ENCODE measurements around the gene CDKN1C. TPM values are rescaled to one million over a fixed set of nuclear protein-coding genes. Genes with fewer than 3 reads are reported as not detected.

CDKN1C gene
- polyA plus RNA-seq, 2 donors = 12.1 to 27.5 TPM

- no peak overlapping the region for H3K4me3 ChIP-seq (ENCODE audit: low read depth in 1 of 2, low read length in 2 of 2)
- H3K36me3 ChIP-seq (ENCODE audit: control insufficient read depth in 2 of 2, insufficient read depth in 2 of 2, low read length in 1 of 2) = no peaks in the 10 kb centered on the region
- no peaks in the 10 kb centered on the region for H3K27me3 ChIP-seq (ENCODE audit: control insufficient read depth in 1 of 2, insufficient read depth in 2 of 2, low read length in 2 of 2)
- peaks cover 0 to 5% of the 10 kb centered on the region in 2 donors for H3K4me1 ChIP-seq (ENCODE audit: control insufficient read depth in 2 of 2, insufficient read depth in 2 of 2, low read length in 1 of 2)
- no peak overlapping the region for H3K27ac ChIP-seq (ENCODE audit: low read depth in 2 of 2, low read length in 1 of 2)
- WGBS, 2 donors = 56 to 66% methylated on average over 19 of the region's 19 CpGs
- no peaks in the 10 kb centered on the region for H3K9me3 ChIP-seq (ENCODE audit: control insufficient read depth in 2 of 2, insufficient read depth in 1 of 2, low read depth in 1 of 2, low read length in 1 of 2)
These were observed 41.3 kb downstream of the CDKN1C start for GRCh38 chr11:2844116-2844842.

GRCh38 chr11:2843551-2843950 is 42.0 kb downstream of the CDKN1C start:
- 63 to 78% methylated on average over 14 of the region's 14 CpGs for WGBS, 2 donors
- Histone ChIP-seq H3K36me3 (ENCODE audit: control insufficient read depth in 2 of 2, insufficient read depth in 2 of 2, low read length in 1 of 2) (no peaks in the 10 kb centered on the region), H3K27ac (ENCODE audit: low read depth in 2 of 2, low read length in 1 of 2) (no peak overlapping the region), H3K4me1 (ENCODE audit: control insufficient read depth in 2 of 2, insufficient read depth in 2 of 2, low read length in 1 of 2) (peaks cover 0 to 5% of the 10 kb centered on the region in 2 donors), H3K27me3 (ENCODE audit: control insufficient read depth in 1 of 2, insufficient read depth in 2 of 2, low read length in 2 of 2) (no peaks in the 10 kb centered on the region), H3K9me3 (ENCODE audit: control insufficient read depth in 2 of 2, insufficient read depth in 1 of 2, low read depth in 1 of 2, low read length in 1 of 2) (no peaks in the 10 kb centered on the region), H3K4me3 (ENCODE audit: low read depth in 1 of 2, low read length in 2 of 2) (no peak overlapping the region)

GRCh38 chr11:2842876-2843275 is 42.7 kb downstream of the CDKN1C start:
- Histone ChIP-seq H3K4me3 (ENCODE audit: low read depth in 1 of 2, low read length in 2 of 2) (no peak overlapping the region), H3K27ac (ENCODE audit: low read depth in 2 of 2, low read length in 1 of 2) (no peak overlapping the region), H3K36me3 (ENCODE audit: control insufficient read depth in 2 of 2, insufficient read depth in 2 of 2, low read length in 1 of 2) (no peaks in the 10 kb centered on the region), H3K27me3 (ENCODE audit: control insufficient read depth in 1 of 2, insufficient read depth in 2 of 2, low read length in 2 of 2) (no peaks in the 10 kb centered on the region), H3K4me1 (ENCODE audit: control insufficient read depth in 2 of 2, insufficient read depth in 2 of 2, low read length in 1 of 2) (peaks cover 0 to 5% of the 10 kb centered on the region in 2 donors), H3K9me3 (ENCODE audit: control insufficient read depth in 2 of 2, insufficient read depth in 1 of 2, low read depth in 1 of 2, low read length in 1 of 2) (no peaks in the 10 kb centered on the region)
- WGBS, 2 donors = 93 to 94% methylated on average over 16 of the region's 16 CpGs

GRCh38 chr11:2841411-2842190 is 44.0 kb downstream of the CDKN1C start:
- 89 to 92% methylated on average over 26 of the region's 26 CpGs for WGBS, 2 donors
- Histone ChIP-seq H3K36me3 (ENCODE audit: control insufficient read depth in 2 of 2, insufficient read depth in 2 of 2, low read length in 1 of 2) (no peaks in the 10 kb centered on the region), H3K4me1 (ENCODE audit: control insufficient read depth in 2 of 2, insufficient read depth in 2 of 2, low read length in 1 of 2) (peaks cover 0 to 5% of the 10 kb centered on the region in 2 donors)

GRCh38 chr11:2839395-2839943 is 46.1 kb downstream of the CDKN1C start:
- H3K27ac ChIP-seq (ENCODE audit: low read depth in 2 of 2, low read length in 1 of 2) = no peak overlapping the region
- peaks cover 0 to 8% of the 10 kb centered on the region in 2 donors for H3K4me1 ChIP-seq (ENCODE audit: control insufficient read depth in 2 of 2, insufficient read depth in 2 of 2, low read length in 1 of 2)
- WGBS, 2 donors = 79 to 82% methylated on average over 23 of the region's 23 CpGs

More at GRCh38 chr11:2841411-2842190, 44.0 kb downstream of the CDKN1C start:
- no peaks in the 10 kb centered on the region for H3K27me3 ChIP-seq (ENCODE audit: control insufficient read depth in 1 of 2, insufficient read depth in 2 of 2, low read length in 2 of 2)
- no peak overlapping the region for H3K4me3 ChIP-seq (ENCODE audit: low read depth in 1 of 2, low read length in 2 of 2)
- no peaks in the 10 kb centered on the region for H3K9me3 ChIP-seq (ENCODE audit: control insufficient read depth in 2 of 2, insufficient read depth in 1 of 2, low read depth in 1 of 2, low read length in 1 of 2)
- no peak overlapping the region for H3K27ac ChIP-seq (ENCODE audit: low read depth in 2 of 2, low read length in 1 of 2)

GRCh38 chr11:2838676-2839294 is 46.8 kb downstream of the CDKN1C start:
- Histone ChIP-seq H3K4me1 (ENCODE audit: control insufficient read depth in 2 of 2, insufficient read depth in 2 of 2, low read length in 1 of 2) (peaks cover 0 to 3% of the 10 kb centered on the region in 2 donors), H3K9me3 (ENCODE audit: control insufficient read depth in 2 of 2, insufficient read depth in 1 of 2, low read depth in 1 of 2, low read length in 1 of 2) (no peaks in the 10 kb centered on the region), H3K36me3 (ENCODE audit: control insufficient read depth in 2 of 2, insufficient read depth in 2 of 2, low read length in 1 of 2) (no peaks in the 10 kb centered on the region), H3K27ac (ENCODE audit: low read depth in 2 of 2, low read length in 1 of 2) (no peak overlapping the region), H3K4me3 (ENCODE audit: low read depth in 1 of 2, low read length in 2 of 2) (no peak overlapping the region), H3K27me3 (ENCODE audit: control insufficient read depth in 1 of 2, insufficient read depth in 2 of 2, low read length in 2 of 2) (no peaks in the 10 kb centered on the region)
- 88 to 92% methylated on average over 25 of the region's 25 CpGs for WGBS, 2 donors

More at GRCh38 chr11:2839395-2839943, 46.1 kb downstream of the CDKN1C start:
- H3K27me3 ChIP-seq (ENCODE audit: control insufficient read depth in 1 of 2, insufficient read depth in 2 of 2, low read length in 2 of 2) = no peaks in the 10 kb centered on the region
- no peaks in the 10 kb centered on the region for H3K9me3 ChIP-seq (ENCODE audit: control insufficient read depth in 2 of 2, insufficient read depth in 1 of 2, low read depth in 1 of 2, low read length in 1 of 2)
- H3K36me3 ChIP-seq (ENCODE audit: control insufficient read depth in 2 of 2, insufficient read depth in 2 of 2, low read length in 1 of 2) = no peaks in the 10 kb centered on the region
- no peak overlapping the region for H3K4me3 ChIP-seq (ENCODE audit: low read depth in 1 of 2, low read length in 2 of 2)

GRCh38 chr11:2838091-2838490 is 47.5 kb downstream of the CDKN1C start:
- Histone ChIP-seq H3K9me3 (ENCODE audit: control insufficient read depth in 2 of 2, insufficient read depth in 1 of 2, low read depth in 1 of 2, low read length in 1 of 2) (no peaks in the 10 kb centered on the region), H3K4me1 (ENCODE audit: control insufficient read depth in 2 of 2, insufficient read depth in 2 of 2, low read length in 1 of 2) (peaks cover 0 to 3% of the 10 kb centered on the region in 2 donors), H3K27me3 (ENCODE audit: control insufficient read depth in 1 of 2, insufficient read depth in 2 of 2, low read length in 2 of 2) (no peaks in the 10 kb centered on the region), H3K36me3 (ENCODE audit: control insufficient read depth in 2 of 2, insufficient read depth in 2 of 2, low read length in 1 of 2) (no peaks in the 10 kb centered on the region), H3K4me3 (ENCODE audit: low read depth in 1 of 2, low read length in 2 of 2) (no peak overlapping the region), H3K27ac (ENCODE audit: low read depth in 2 of 2, low read length in 1 of 2) (no peak overlapping the region)
- 63 to 69% methylated on average over 11 of the region's 11 CpGs for WGBS, 2 donors

GRCh38 chr11:2837651-2838050 is 47.9 kb downstream of the CDKN1C start:
- Histone ChIP-seq H3K36me3 (ENCODE audit: control insufficient read depth in 2 of 2, insufficient read depth in 2 of 2, low read length in 1 of 2) (no peaks in the 10 kb centered on the region), H3K4me1 (ENCODE audit: control insufficient read depth in 2 of 2, insufficient read depth in 2 of 2, low read length in 1 of 2) (peaks cover 0 to 3% of the 10 kb centered on the region in 2 donors), H3K27ac (ENCODE audit: low read depth in 2 of 2, low read length in 1 of 2) (no peak overlapping the region), H3K27me3 (ENCODE audit: control insufficient read depth in 1 of 2, insufficient read depth in 2 of 2, low read length in 2 of 2) (no peaks in the 10 kb centered on the region), H3K4me3 (ENCODE audit: low read depth in 1 of 2, low read length in 2 of 2) (no peak overlapping the region), H3K9me3 (ENCODE audit: control insufficient read depth in 2 of 2, insufficient read depth in 1 of 2, low read depth in 1 of 2, low read length in 1 of 2) (no peaks in the 10 kb centered on the region)
- WGBS, 2 donors = 80 to 81% methylated on average over 12 of the region's 12 CpGs

GRCh38 chr11:2837096-2837601 is 48.4 kb downstream of the CDKN1C start:
- peak overlapping the region in 1 of 2 donors; percentile 34 for H3K27ac ChIP-seq (ENCODE audit: low read depth in 2 of 2, low read length in 1 of 2)
- no peaks in the 10 kb centered on the region for H3K36me3 ChIP-seq (ENCODE audit: control insufficient read depth in 2 of 2, insufficient read depth in 2 of 2, low read length in 1 of 2)
- no peaks in the 10 kb centered on the region for H3K9me3 ChIP-seq (ENCODE audit: control insufficient read depth in 2 of 2, insufficient read depth in 1 of 2, low read depth in 1 of 2, low read length in 1 of 2)
- WGBS, 2 donors = 29 to 45% methylated on average over 20 of the region's 20 CpGs
- H3K27me3 ChIP-seq (ENCODE audit: control insufficient read depth in 1 of 2, insufficient read depth in 2 of 2, low read length in 2 of 2) = no peaks in the 10 kb centered on the region
- no peak overlapping the region for H3K4me3 ChIP-seq (ENCODE audit: low read depth in 1 of 2, low read length in 2 of 2)
- peaks cover 0 to 3% of the 10 kb centered on the region in 2 donors for H3K4me1 ChIP-seq (ENCODE audit: control insufficient read depth in 2 of 2, insufficient read depth in 2 of 2, low read length in 1 of 2)

Data from esophagus (tissue), 2 donors.